K562 (cell line): ENCODE data around the gene ZC3H10. TPM values are rescaled to one million over a fixed set of nuclear protein-coding genes. Genes with fewer than 3 reads are reported as not detected.

Source experiments
- MCM2 ChIP-seq: fragments of 450-650 bp; IDR thresholded peaks from 2 replicates; pipeline ENCODE4 v1.6.1; 2017; ENCODE audit warnings: low read depth, mild to moderate bottlenecking
- MTA1 ChIP-seq: fragments of 450-650 bp; IDR thresholded peaks from 2 replicates; pipeline ENCODE4 v1.6.1; 2017; ENCODE audit warnings: borderline replicate concordance
- MXD1 ChIP-seq: fragments of 250-450 bp; sonication (Bioruptor Pico); IDR thresholded peaks from 2 replicates; pipeline ENCODE4 v1.8.0; 2021; ENCODE audit warnings: borderline replicate concordance, mild to moderate bottlenecking, moderate library complexity; ENCODE audit not compliant: poor library complexity, severe bottlenecking
- PML ChIP-seq: IDR thresholded peaks from 2 replicates; pipeline ENCODE4 v1.6.1; 2012; ENCODE audit warnings: low read length, inconsistent platforms
- SMAD2 ChIP-seq: fragments of 150-350 bp; IDR thresholded peaks from 2 replicates; pipeline ENCODE4 v1.6.1; 2014; ENCODE audit warnings: low read depth, mild to moderate bottlenecking, low read length
- TRIM24 ChIP-seq, 2 experiments: fragments of 450-650 bp; IDR thresholded peaks; 2 replicates each; pipeline ENCODE4 v1.6.1; 2016
- ZNF639 ChIP-seq, 2 experiments: fragments of 200-800 bp in 1 of 2; sonication (Bioruptor generic) in 1 of 2; sonication (generic) in 1 of 2; formaldehyde crosslinking in 1 of 2; IDR thresholded peaks in 1 of 2; conservative IDR thresholded peaks in 1 of 2; 2 replicates each; pipeline versions ENCODE4 v1.5.0 to v1.6.1; 2016 to 2020; ENCODE audit warnings: missing compliant biosample characterization in 1 of 2, missing genetic modification characterization in 1 of 2, missing genetic modification reagents in 1 of 2
- ZNF780A ChIP-seq: fragments of 250-450 bp; sonication (Bioruptor Pico); IDR thresholded peaks from 2 replicates; pipeline ENCODE4 v1.5.0; 2021; ENCODE audit warnings: mild to moderate bottlenecking
- ZNF785 ChIP-seq: fragments of 250-450 bp; sonication (Bioruptor Pico); IDR thresholded peaks from 2 replicates; pipeline ENCODE4 v1.4.0; 2020; ENCODE audit warnings: mild to moderate bottlenecking
- polyA plus RNA-seq, 8 experiments: library from polyadenylated mRNA; depleted of rRNA in 4 of 8; stranded (reverse) in 5 of 8; unstranded in 3 of 8; fragments of >200 nt; fragmentation: Nextera tagmentation in 2 of 8; fragmentation: Illumina TruSeq in 1 of 8; extraction: Ambion mirVana in 2 of 8; extraction: Trizol in 1 of 8; gene quantifications; 2 replicates each; pipeline versions ENCODE4 v1.2.1 to v1.2.3, GENCODE V29; 2011 to 2014; ENCODE audit warnings: inconsistent platforms in 1 of 8, missing spikeins in 1 of 8
- total RNA-seq, 7 experiments: library from RNA; depleted of rRNA in 6 of 7; stranded (reverse); fragments of >200 nt in 6 of 7; fragmentation: Illumina TruSeq in 2 of 7; extraction: Trizol in 2 of 7; gene quantifications; 2 replicates each; pipeline versions ENCODE4 v1.2.1 to v1.2.3, GENCODE V29; 2011 to 2021; ENCODE audit warnings: low replicate concordance in 1 of 7
- TF ChIP-seq, protein P1 (sequence below): IDR thresholded peaks from 2 replicates; pipeline ENCODE4 v1.6.1; 2014; ENCODE audit warnings: antibody characterized with exemption
- TF ChIP-seq, protein P2 (sequence below), 2 experiments: fragments of 450-650 bp; conservative IDR thresholded peaks; 2 replicates each; pipeline ENCODE4 v1.6.1; 2017; ENCODE audit warnings: mild to moderate bottlenecking in 2 of 2, moderate library complexity in 2 of 2
- TF ChIP-seq, protein P3 (sequence below): fragments of 250-450 bp; sonication (Bioruptor Pico); IDR thresholded peaks from 2 replicates; pipeline ENCODE4 v1.5.0; 2021
- TF ChIP-seq, protein P4 (sequence below): fragments of 450-650 bp; formaldehyde crosslinking; IDR thresholded peaks from 2 replicates; pipeline ENCODE4 v1.4.0; 2022; ENCODE audit warnings: missing genetic modification characterization
- TF ChIP-seq, protein P5 (sequence below): fragments of 450-650 bp; IDR thresholded peaks from 2 replicates; pipeline ENCODE4 v1.6.1; 2016; ENCODE audit warnings: borderline replicate concordance

The ZC3H10 gene
- total and polyA plus RNA-seq, 9 of the 15 experiments (the other 6 are each of a cell fraction or from before 2014, with no cell fraction given), result 0.31 to 4.1 (median 1.6) TPM

GRCh38 chr12:56157201-56158028, 39.3 kb downstream of the ZC3H10 start (continued):
- TF ChIP-seq, protein P1, sequence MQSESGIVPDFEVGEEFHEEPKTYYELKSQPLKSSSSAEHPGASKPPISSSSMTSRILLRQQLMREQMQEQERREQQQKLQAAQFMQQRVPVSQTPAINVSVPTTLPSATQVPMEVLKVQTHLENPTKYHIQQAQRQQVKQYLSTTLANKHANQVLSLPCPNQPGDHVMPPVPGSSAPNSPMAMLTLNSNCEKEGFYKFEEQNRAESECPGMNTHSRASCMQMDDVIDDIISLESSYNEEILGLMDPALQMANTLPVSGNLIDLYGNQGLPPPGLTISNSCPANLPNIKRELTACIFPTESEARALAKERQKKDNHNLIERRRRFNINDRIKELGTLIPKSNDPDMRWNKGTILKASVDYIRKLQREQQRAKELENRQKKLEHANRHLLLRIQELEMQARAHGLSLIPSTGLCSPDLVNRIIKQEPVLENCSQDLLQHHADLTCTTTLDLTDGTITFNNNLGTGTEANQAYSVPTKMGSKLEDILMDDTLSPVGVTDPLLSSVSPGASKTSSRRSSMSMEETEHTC, result no peak
- TF ChIP-seq, protein P2, sequence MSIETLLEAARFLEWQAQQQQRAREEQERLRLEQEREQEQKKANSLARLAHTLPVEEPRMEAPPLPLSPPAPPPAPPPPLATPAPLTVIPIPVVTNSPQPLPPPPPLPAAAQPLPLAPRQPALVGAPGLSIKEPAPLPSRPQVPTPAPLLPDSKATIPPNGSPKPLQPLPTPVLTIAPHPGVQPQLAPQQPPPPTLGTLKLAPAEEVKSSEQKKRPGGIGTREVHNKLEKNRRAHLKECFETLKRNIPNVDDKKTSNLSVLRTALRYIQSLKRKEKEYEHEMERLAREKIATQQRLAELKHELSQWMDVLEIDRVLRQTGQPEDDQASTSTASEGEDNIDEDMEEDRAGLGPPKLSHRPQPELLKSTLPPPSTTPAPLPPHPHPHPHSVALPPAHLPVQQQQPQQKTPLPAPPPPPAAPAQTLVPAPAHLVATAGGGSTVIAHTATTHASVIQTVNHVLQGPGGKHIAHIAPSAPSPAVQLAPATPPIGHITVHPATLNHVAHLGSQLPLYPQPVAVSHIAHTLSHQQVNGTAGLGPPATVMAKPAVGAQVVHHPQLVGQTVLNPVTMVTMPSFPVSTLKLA (conservative IDR thresholded peaks at IDR 0.05), result no peak
- TF ChIP-seq, protein P3, sequence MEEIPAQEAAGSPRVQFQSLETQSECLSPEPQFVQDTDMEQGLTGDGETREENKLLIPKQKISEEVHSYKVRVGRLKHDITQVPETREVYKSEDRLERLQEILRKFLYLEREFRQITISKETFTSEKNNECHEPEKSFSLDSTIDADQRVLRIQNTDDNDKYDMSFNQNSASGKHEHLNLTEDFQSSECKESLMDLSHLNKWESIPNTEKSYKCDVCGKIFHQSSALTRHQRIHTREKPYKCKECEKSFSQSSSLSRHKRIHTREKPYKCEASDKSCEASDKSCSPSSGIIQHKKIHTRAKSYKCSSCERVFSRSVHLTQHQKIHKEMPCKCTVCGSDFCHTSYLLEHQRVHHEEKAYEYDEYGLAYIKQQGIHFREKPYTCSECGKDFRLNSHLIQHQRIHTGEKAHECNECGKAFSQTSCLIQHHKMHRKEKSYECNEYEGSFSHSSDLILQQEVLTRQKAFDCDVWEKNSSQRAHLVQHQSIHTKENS (CRISPR knock-in tag), result no peak
- TF ChIP-seq MXD1 (no peak), SMAD2 (no peak), ZNF785 (CRISPR knock-in tag) (no peak), PML (no peak), MTA1 (no peak), TRIM24 (IDR thresholded peaks at IDR 0.05) (0 out of 4 replicates have a peak, but pooled peaks of 1 of the 2 experiments have one; percentile 15), ZNF639 (CRISPR knock-in tag; conservative IDR thresholded peaks at IDR 0.05 in 1 of 2, IDR thresholded peaks at IDR 0.05 in 1 of 2) (peak in 1 of 2 experiments; percentile 74; a peak in 2 of 4 replicates), ZNF780A (CRISPR knock-in tag) (no peak), MCM2 (no peak)
- TF ChIP-seq, protein P4, sequence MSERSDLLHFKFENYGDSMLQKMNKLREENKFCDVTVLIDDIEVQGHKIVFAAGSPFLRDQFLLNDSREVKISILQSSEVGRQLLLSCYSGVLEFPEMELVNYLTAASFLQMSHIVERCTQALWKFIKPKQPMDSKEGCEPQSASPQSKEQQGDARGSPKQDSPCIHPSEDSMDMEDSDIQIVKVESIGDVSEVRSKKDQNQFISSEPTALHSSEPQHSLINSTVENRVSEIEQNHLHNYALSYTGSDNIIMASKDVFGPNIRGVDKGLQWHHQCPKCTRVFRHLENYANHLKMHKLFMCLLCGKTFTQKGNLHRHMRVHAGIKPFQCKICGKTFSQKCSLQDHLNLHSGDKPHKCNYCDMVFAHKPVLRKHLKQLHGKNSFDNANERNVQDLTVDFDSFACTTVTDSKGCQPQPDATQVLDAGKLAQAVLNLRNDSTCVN, result no peak
- TF ChIP-seq, protein P5, sequence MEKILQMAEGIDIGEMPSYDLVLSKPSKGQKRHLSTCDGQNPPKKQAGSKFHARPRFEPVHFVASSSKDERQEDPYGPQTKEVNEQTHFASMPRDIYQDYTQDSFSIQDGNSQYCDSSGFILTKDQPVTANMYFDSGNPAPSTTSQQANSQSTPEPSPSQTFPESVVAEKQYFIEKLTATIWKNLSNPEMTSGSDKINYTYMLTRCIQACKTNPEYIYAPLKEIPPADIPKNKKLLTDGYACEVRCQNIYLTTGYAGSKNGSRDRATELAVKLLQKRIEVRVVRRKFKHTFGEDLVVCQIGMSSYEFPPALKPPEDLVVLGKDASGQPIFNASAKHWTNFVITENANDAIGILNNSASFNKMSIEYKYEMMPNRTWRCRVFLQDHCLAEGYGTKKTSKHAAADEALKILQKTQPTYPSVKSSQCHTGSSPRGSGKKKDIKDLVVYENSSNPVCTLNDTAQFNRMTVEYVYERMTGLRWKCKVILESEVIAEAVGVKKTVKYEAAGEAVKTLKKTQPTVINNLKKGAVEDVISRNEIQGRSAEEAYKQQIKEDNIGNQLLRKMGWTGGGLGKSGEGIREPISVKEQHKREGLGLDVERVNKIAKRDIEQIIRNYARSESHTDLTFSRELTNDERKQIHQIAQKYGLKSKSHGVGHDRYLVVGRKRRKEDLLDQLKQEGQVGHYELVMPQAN, result no peak
